ENCODE measurements around the gene GH2.
"Not testable (repeated sequence)": the region's sequence is repeated elsewhere in the genome, so short reads cannot be mapped to it uniquely, and the experiment has no call there.

GH2 gene

GRCh38 chr17:63920050-63920449, 38.3 kb upstream of the GH2 start:
- H3F3A ChIP-seq (ENCODE audit: insufficient read depth, low read length); H3K9me3 ChIP-seq (ENCODE audit: low read length); H2AFZ ChIP-seq (ENCODE audit: low read length); H3K9me2 ChIP-seq (ENCODE audit: low read depth, low read length); H3K36me3 ChIP-seq (ENCODE audit: insufficient read depth, low read length); H3K79me2 ChIP-seq (ENCODE audit: insufficient read depth, low read length); H3K27me3 ChIP-seq (ENCODE audit: insufficient read depth, low read length); H4K20me1 ChIP-seq (ENCODE audit: insufficient read depth, low read length): not testable (repeated sequence)
- peak overlapping the region; percentile 86 for H3K27ac ChIP-seq (ENCODE audit: low read depth, low read length, poor library complexity, severe bottlenecking)
- H3K4me2 ChIP-seq (ENCODE audit: low read length), result peak overlapping the region; percentile 57
- H3K9ac ChIP-seq (ENCODE audit: low read length), result peak overlapping the region; percentile 45; the same call in 1 of the 2 replicates
- H3K4me3 ChIP-seq (ENCODE audit: low read depth, low read length, poor library complexity, severe bottlenecking), result peak overlapping the region; percentile 26
- peaks cover 71% of the 10 kb centered on the region for H3K4me1 ChIP-seq (ENCODE audit: insufficient read depth, low read length, severe bottlenecking)

GRCh38 chr17:63919311-63919723, 37.6 kb upstream of the GH2 start:
- Histone ChIP-seq H2AFZ (ENCODE audit: low read length) (no peak overlapping the region), H3K9ac (ENCODE audit: low read length) (peak overlapping the region; percentile 45; the same call in 1 of the 2 replicates), H3K4me2 (ENCODE audit: low read length) (peak overlapping the region; percentile 57), H3K9me2 (ENCODE audit: low read depth, low read length) (no peaks in the 10 kb centered on the region), H3K4me1 (ENCODE audit: insufficient read depth, low read length, severe bottlenecking) (peaks cover 64% of the 10 kb centered on the region), H3K27ac (ENCODE audit: low read depth, low read length, poor library complexity, severe bottlenecking) (peak overlapping the region; percentile 86), H3F3A (ENCODE audit: insufficient read depth, low read length) (no peaks in the 10 kb centered on the region), H3K36me3 (ENCODE audit: insufficient read depth, low read length) (no peaks in the 10 kb centered on the region), H3K79me2 (ENCODE audit: insufficient read depth, low read length) (no peaks in the 10 kb centered on the region), H3K9me3 (ENCODE audit: low read length) (no peaks in the 10 kb centered on the region), H4K20me1 (ENCODE audit: insufficient read depth, low read length) (no peaks in the 10 kb centered on the region), H3K27me3 (ENCODE audit: insufficient read depth, low read length) (no peaks in the 10 kb centered on the region; the same call in 1 of the 2 replicates), H3K4me3 (ENCODE audit: low read depth, low read length, poor library complexity, severe bottlenecking) (peak overlapping the region; percentile 26)
- TF ChIP-seq EZH2 (IDR thresholded peaks at IDR 0.05; ENCODE audit: borderline replicate concordance, low read length) (no peak), CTCF (IDR thresholded peaks at IDR 0.05; ENCODE audit: low read length) (peak; percentile 95)

GRCh38 chr17:63918789-63919305, 37.1 kb upstream of the GH2 start, which contains the start of gene GH1:
GH1 (minus strand) TSS chr17:63918839; CDS start chr17:63918776, 63 bp downstream.
- not testable (repeated sequence) for H3K79me2 ChIP-seq (ENCODE audit: insufficient read depth, low read length); H3K36me3 ChIP-seq (ENCODE audit: insufficient read depth, low read length); H2AFZ ChIP-seq (ENCODE audit: low read length); H3K9me3 ChIP-seq (ENCODE audit: low read length); H3F3A ChIP-seq (ENCODE audit: insufficient read depth, low read length); H3K27me3 ChIP-seq (ENCODE audit: insufficient read depth, low read length); H3K9me2 ChIP-seq (ENCODE audit: low read depth, low read length); H4K20me1 ChIP-seq (ENCODE audit: insufficient read depth, low read length)
- H3K9ac ChIP-seq (ENCODE audit: low read length), result peak within 1 kb of the TSS; percentile 45; the same call in 1 of the 2 replicates
- peak within 1 kb of the TSS; percentile 57 for H3K4me2 ChIP-seq (ENCODE audit: low read length)
- peak within 1 kb of the TSS; percentile 26 for H3K4me3 ChIP-seq (ENCODE audit: low read depth, low read length, poor library complexity, severe bottlenecking)
- peak within 1 kb of the TSS; percentile 86 for H3K27ac ChIP-seq (ENCODE audit: low read depth, low read length, poor library complexity, severe bottlenecking)
- H3K4me1 ChIP-seq (ENCODE audit: insufficient read depth, low read length, severe bottlenecking), result peaks cover 59% of the 10 kb centered on the region

- no peak overlapping the region for H3K27ac ChIP-seq (ENCODE audit: low read depth, low read length, poor library complexity, severe bottlenecking)
- H3K36me3 ChIP-seq (ENCODE audit: insufficient read depth, low read length), result no peaks in the 10 kb centered on the region
- H3K4me3 ChIP-seq (ENCODE audit: low read depth, low read length, poor library complexity, severe bottlenecking), result no peak overlapping the region
- H2AFZ ChIP-seq (ENCODE audit: low read length), result no peak overlapping the region
- no peaks in the 10 kb centered on the region for H3F3A ChIP-seq (ENCODE audit: insufficient read depth, low read length)
- TF ChIP-seq EZH2 (IDR thresholded peaks at IDR 0.05; ENCODE audit: borderline replicate concordance, low read length), result no peak
- no peak for TF ChIP-seq CTCF (IDR thresholded peaks at IDR 0.05; ENCODE audit: low read length)
- H3K9me2 ChIP-seq (ENCODE audit: low read depth, low read length), result no peaks in the 10 kb centered on the region
- no peaks in the 10 kb centered on the region for H3K79me2 ChIP-seq (ENCODE audit: insufficient read depth, low read length)
- no peak overlapping the region for H3K4me2 ChIP-seq (ENCODE audit: low read length)
- H3K27me3 ChIP-seq (ENCODE audit: insufficient read depth, low read length), result no peaks in the 10 kb centered on the region; the same call in 1 of the 2 replicates
- no peaks in the 10 kb centered on the region for H4K20me1 ChIP-seq (ENCODE audit: insufficient read depth, low read length)
- peaks cover 55% of the 10 kb centered on the region for H3K4me1 ChIP-seq (ENCODE audit: insufficient read depth, low read length, severe bottlenecking)
- no peaks in the 10 kb centered on the region for H3K9me3 ChIP-seq (ENCODE audit: low read length)
- no peak overlapping the region for H3K9ac ChIP-seq (ENCODE audit: low read length)
Observed at GRCh38 chr17:63918305-63918704, 36.6 kb upstream of the GH2 start.

All from OCI-LY1 (cell line).